Measurements from ENCODE around the gene SIDT2. TPM values are rescaled to one million over a fixed set of nuclear protein-coding genes. Genes with fewer than 3 reads are reported as not detected.
A peak's percentile ranks its signal among the peaks of the same experiment; 100 is the strongest.

The SIDT2 gene
- total and polyA plus RNA-seq, 2 of the 13 experiments (the other 11 are each of a cell fraction or from before 2014, with no cell fraction given), result 11.5 to 28.0 TPM

GRCh38 chr11:117178210-117179034, at the start of gene SIDT2 (continued):
- peak; percentile 6; the same call in 1 of the 2 replicates for TF ChIP-seq THAP9 (CRISPR knock-in tag; IDR thresholded peaks at IDR 0.05; ENCODE audit: borderline replicate concordance)
- TF ChIP-seq DR1 (CRISPR knock-in tag; IDR thresholded peaks at IDR 0.05), result peak; percentile 24; the same call in 1 of the 2 replicates
- 0 out of 2 replicates have a peak, but pooled peaks have one; percentile 46 for TF ChIP-seq NFKB2 (CRISPR knock-in tag; IDR thresholded peaks at IDR 0.05; ENCODE audit: borderline replicate concordance)
- TF ChIP-seq FOSL2 (CRISPR knock-in tag; IDR thresholded peaks at IDR 0.05), result 0 out of 2 replicates have a peak, but pooled peaks have one; percentile 38
- TF ChIP-seq, protein P1, sequence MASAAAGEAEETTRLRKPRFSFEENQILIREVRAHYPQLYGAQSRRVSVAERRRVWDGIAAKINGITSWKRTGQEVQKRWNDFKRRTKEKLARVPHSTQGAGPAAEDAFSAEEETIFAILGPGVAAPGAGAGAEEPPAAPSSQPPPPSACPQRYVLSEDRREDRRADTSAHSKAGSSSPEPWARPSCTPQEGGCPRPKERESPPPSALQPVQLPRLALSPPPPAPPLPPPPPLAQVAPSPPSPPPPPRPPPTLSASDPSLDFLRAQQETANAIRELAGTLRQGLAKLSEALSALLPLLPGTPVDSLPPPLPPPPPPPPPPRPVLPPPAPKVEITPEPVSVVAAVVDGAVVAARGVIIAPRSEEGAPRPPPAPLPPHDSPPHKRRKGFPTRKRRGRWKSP (CRISPR knock-in tag; IDR thresholded peaks at IDR 0.05), result peak; percentile 75; the same call in 1 of the 2 replicates
- no peak for TF ChIP-seq FLYWCH1 (CRISPR knock-in tag; IDR thresholded peaks at IDR 0.05)
- TF ChIP-seq KDM3A (CRISPR knock-in tag; IDR thresholded peaks at IDR 0.05; ENCODE audit: low read depth), result peak; percentile 59; the same call in 1 of the 2 replicates
- TF ChIP-seq REL (CRISPR knock-in tag; conservative IDR thresholded peaks at IDR 0.05), result no peak
- no peak for TF ChIP-seq ZEB1 (IDR thresholded peaks at IDR 0.05; ENCODE audit: insufficient replicate concordance, low read depth)
- TF ChIP-seq ZNF501 (CRISPR knock-in tag; IDR thresholded peaks at IDR 0.05), result peak; percentile 31; the same call in 1 of the 2 replicates
- no peak for TF ChIP-seq RORA (CRISPR knock-in tag; IDR thresholded peaks at IDR 0.05)
- TF ChIP-seq, protein P2, sequence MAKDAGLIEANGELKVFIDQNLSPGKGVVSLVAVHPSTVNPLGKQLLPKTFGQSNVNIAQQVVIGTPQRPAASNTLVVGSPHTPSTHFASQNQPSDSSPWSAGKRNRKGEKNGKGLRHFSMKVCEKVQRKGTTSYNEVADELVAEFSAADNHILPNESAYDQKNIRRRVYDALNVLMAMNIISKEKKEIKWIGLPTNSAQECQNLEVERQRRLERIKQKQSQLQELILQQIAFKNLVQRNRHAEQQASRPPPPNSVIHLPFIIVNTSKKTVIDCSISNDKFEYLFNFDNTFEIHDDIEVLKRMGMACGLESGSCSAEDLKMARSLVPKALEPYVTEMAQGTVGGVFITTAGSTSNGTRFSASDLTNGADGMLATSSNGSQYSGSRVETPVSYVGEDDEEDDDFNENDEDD (CRISPR knock-in tag; IDR thresholded peaks at IDR 0.05; ENCODE audit: borderline replicate concordance), result peak; percentile 59; the same call in 1 of the 2 replicates
- TF ChIP-seq, protein P3, sequence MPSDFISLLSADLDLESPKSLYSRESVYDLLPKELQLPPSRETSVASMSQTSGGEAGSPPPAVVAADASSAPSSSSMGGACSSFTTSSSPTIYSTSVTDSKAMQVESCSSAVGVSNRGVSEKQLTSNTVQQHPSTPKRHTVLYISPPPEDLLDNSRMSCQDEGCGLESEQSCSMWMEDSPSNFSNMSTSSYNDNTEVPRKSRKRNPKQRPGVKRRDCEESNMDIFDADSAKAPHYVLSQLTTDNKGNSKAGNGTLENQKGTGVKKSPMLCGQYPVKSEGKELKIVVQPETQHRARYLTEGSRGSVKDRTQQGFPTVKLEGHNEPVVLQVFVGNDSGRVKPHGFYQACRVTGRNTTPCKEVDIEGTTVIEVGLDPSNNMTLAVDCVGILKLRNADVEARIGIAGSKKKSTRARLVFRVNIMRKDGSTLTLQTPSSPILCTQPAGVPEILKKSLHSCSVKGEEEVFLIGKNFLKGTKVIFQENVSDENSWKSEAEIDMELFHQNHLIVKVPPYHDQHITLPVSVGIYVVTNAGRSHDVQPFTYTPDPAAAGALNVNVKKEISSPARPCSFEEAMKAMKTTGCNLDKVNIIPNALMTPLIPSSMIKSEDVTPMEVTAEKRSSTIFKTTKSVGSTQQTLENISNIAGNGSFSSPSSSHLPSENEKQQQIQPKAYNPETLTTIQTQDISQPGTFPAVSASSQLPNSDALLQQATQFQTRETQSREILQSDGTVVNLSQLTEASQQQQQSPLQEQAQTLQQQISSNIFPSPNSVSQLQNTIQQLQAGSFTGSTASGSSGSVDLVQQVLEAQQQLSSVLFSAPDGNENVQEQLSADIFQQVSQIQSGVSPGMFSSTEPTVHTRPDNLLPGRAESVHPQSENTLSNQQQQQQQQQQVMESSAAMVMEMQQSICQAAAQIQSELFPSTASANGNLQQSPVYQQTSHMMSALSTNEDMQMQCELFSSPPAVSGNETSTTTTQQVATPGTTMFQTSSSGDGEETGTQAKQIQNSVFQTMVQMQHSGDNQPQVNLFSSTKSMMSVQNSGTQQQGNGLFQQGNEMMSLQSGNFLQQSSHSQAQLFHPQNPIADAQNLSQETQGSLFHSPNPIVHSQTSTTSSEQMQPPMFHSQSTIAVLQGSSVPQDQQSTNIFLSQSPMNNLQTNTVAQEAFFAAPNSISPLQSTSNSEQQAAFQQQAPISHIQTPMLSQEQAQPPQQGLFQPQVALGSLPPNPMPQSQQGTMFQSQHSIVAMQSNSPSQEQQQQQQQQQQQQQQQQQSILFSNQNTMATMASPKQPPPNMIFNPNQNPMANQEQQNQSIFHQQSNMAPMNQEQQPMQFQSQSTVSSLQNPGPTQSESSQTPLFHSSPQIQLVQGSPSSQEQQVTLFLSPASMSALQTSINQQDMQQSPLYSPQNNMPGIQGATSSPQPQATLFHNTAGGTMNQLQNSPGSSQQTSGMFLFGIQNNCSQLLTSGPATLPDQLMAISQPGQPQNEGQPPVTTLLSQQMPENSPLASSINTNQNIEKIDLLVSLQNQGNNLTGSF (CRISPR knock-in tag; IDR thresholded peaks at IDR 0.05), result no peak
- no peak for TF ChIP-seq SSRP1 (CRISPR knock-in tag; IDR thresholded peaks at IDR 0.05)

All from HepG2 (cell line).